H9 (cell line): Measurements from ENCODE around the gene OGDH. TPM values are rescaled to one million over a fixed set of nuclear protein-coding genes. Genes with fewer than 3 reads are reported as not detected.

Experiments used
- DNase-seq: peaks from one replicate; pipeline ENCODE4 v3.0.0-alpha.2; 2017
- H2AFZ ChIP-seq: one replicate; pipeline ENCODE4 v1.6.1; 2013; ENCODE audit warnings: mild to moderate bottlenecking, low read length, control low read depth, moderate library complexity
- H2AK5ac ChIP-seq: 2 replicates; pipeline ENCODE4 v1.6.1; 2013; ENCODE audit warnings: low read length, control low read depth, mixed read lengths; ENCODE audit not compliant: insufficient read length
- H2BK120ac ChIP-seq: one replicate; pipeline ENCODE4 v1.6.1; 2013; ENCODE audit warnings: low read depth, mild to moderate bottlenecking, low read length, control low read depth, inconsistent platforms; ENCODE audit not compliant: poor library complexity, severe bottlenecking
- H2BK12ac ChIP-seq: 2 replicates; pipeline ENCODE4 v1.6.1; 2013; ENCODE audit warnings: low read length, control low read depth, mixed read lengths, low read depth; ENCODE audit not compliant: insufficient read length
- H2BK15ac ChIP-seq: 2 replicates; pipeline ENCODE4 v1.6.1; 2013; ENCODE audit warnings: low read depth, low read length, control low read depth
- H2BK20ac ChIP-seq: one replicate; pipeline ENCODE4 v1.6.1; 2013; ENCODE audit warnings: low read depth, mild to moderate bottlenecking, low read length, control low read depth, inconsistent platforms; ENCODE audit not compliant: poor library complexity, severe bottlenecking
- H2BK5ac ChIP-seq: 2 replicates; pipeline ENCODE4 v1.6.1; 2013; ENCODE audit warnings: low read length, control low read depth, mixed read lengths; ENCODE audit not compliant: insufficient read length
- H3K14ac ChIP-seq: 2 replicates; pipeline ENCODE4 v1.6.1; 2013; ENCODE audit warnings: low read length, control low read depth; ENCODE audit not compliant: insufficient read depth
- H3K18ac ChIP-seq: 2 replicates; pipeline ENCODE4 v1.6.1; 2013; ENCODE audit warnings: low read depth, mild to moderate bottlenecking, mixed read lengths, low read length, control low read depth; ENCODE audit not compliant: insufficient read length
- H3K23ac ChIP-seq: 2 replicates; pipeline ENCODE4 v1.6.1; 2013; ENCODE audit warnings: low read length, control low read depth, mixed read lengths, low read depth; ENCODE audit not compliant: insufficient read length
- H3K23me2 ChIP-seq: 2 replicates; pipeline ENCODE4 v1.6.1; 2013; ENCODE audit warnings: low read depth, mild to moderate bottlenecking, mixed read lengths, low read length, control low read depth; ENCODE audit not compliant: insufficient read length, poor library complexity, severe bottlenecking
- H3K27ac ChIP-seq: 2 replicates; pipeline ENCODE4 v1.5.1; 2013; ENCODE audit warnings: low read length, control low read depth, mixed read lengths, low read depth; ENCODE audit not compliant: insufficient read length
- H3K27me3 ChIP-seq: 2 replicates; pipeline ENCODE4 v1.6.1; 2013; ENCODE audit warnings: low read length, control low read depth, inconsistent platforms; ENCODE audit not compliant: insufficient read depth
- H3K4ac ChIP-seq: 2 replicates; pipeline ENCODE4 v1.6.1; 2013; ENCODE audit warnings: low read depth, mild to moderate bottlenecking, control low read depth, inconsistent platforms, low read length, moderate library complexity
- H3K4me1 ChIP-seq: 2 replicates; pipeline ENCODE4 v1.6.1; 2013; ENCODE audit warnings: low read length, control low read depth, inconsistent platforms; ENCODE audit not compliant: insufficient read depth
- H3K4me2 ChIP-seq: 2 replicates; pipeline ENCODE4 v1.6.1; 2013; ENCODE audit warnings: low read length, control low read depth, mixed read lengths; ENCODE audit not compliant: insufficient read length, insufficient read depth
- H3K56ac ChIP-seq: 2 replicates; pipeline ENCODE4 v1.6.1; 2013; ENCODE audit warnings: low read depth, mild to moderate bottlenecking, mixed read lengths, low read length, control low read depth; ENCODE audit not compliant: insufficient read length
- H3K79me1 ChIP-seq: 2 replicates; pipeline ENCODE4 v1.6.1; 2013; ENCODE audit warnings: low read depth, mild to moderate bottlenecking, moderate library complexity, low read length, control low read depth, inconsistent platforms; ENCODE audit not compliant: insufficient read depth, poor library complexity, severe bottlenecking
- H3K79me2 ChIP-seq: 2 replicates; pipeline ENCODE4 v1.6.1; 2013; ENCODE audit warnings: low read length, control low read depth, inconsistent platforms; ENCODE audit not compliant: insufficient read depth
- H3K9ac ChIP-seq: 2 replicates; pipeline ENCODE4 v1.6.1; 2013; ENCODE audit warnings: low read length, control low read depth, mixed read lengths; ENCODE audit not compliant: insufficient read length; ENCODE audit errors: extremely low read depth
- H3K9me3 ChIP-seq: one replicate; pipeline ENCODE4 v1.6.1; 2013; ENCODE audit warnings: low read depth, low read length, inconsistent platforms; ENCODE audit not compliant: control insufficient read depth
- H3T11ph ChIP-seq: one replicate; pipeline ENCODE4 v1.6.1; 2013; ENCODE audit warnings: mild to moderate bottlenecking, low read length, control low read depth, inconsistent platforms
- H4K20me1 ChIP-seq: one replicate; pipeline ENCODE4 v1.6.1; 2013; ENCODE audit not compliant: control insufficient read depth, insufficient read length, insufficient read depth
- H4K5ac ChIP-seq: 2 replicates; pipeline ENCODE4 v1.6.1; 2013; ENCODE audit warnings: low read depth, mild to moderate bottlenecking, mixed read lengths, low read length, control low read depth; ENCODE audit not compliant: insufficient read length
- H4K8ac ChIP-seq: replicated peaks from 2 replicates; pipeline ENCODE4 v1.6.1; 2013; ENCODE audit warnings: low read length, control low read depth, mixed read lengths, low read depth; ENCODE audit not compliant: insufficient read length
- H4K91ac ChIP-seq: 2 replicates; pipeline ENCODE4 v1.6.1; 2013; ENCODE audit warnings: low read depth, mild to moderate bottlenecking, moderate library complexity, mixed read lengths, low read length, control low read depth; ENCODE audit not compliant: insufficient read length
- H3K27ac Mint-ChIP-seq, 3 experiments: 2 replicates in 2 of 3; 3 replicates in 1 of 3; pipeline ENCODE4 v1.8.0; 2020 to 2021; ENCODE audit warnings: mixed read lengths in 3 of 3, mild to moderate bottlenecking in 1 of 3, moderate library complexity in 1 of 3
- H3K27me3 Mint-ChIP-seq: 2 replicates; pipeline ENCODE4 v1.8.0; 2021; ENCODE audit warnings: low read depth, mild to moderate bottlenecking, moderate library complexity, mixed read lengths
- H3K36me3 Mint-ChIP-seq, 3 experiments: 2 replicates in 2 of 3; 3 replicates in 1 of 3; pipeline ENCODE4 v1.8.0; 2020 to 2021; ENCODE audit warnings: low read depth in 3 of 3, mixed read lengths in 3 of 3; ENCODE audit not compliant: insufficient read depth in 1 of 3
- H3K4me1 Mint-ChIP-seq, 2 experiments: 2 replicates each; pipeline ENCODE4 v1.8.0; 2020; ENCODE audit warnings: mixed read lengths in 2 of 2
- H3K4me3 Mint-ChIP-seq, 2 experiments: 2 replicates in 1 of 2; 3 replicates in 1 of 2; pipeline ENCODE4 v1.8.0; 2020 to 2021; ENCODE audit warnings: mild to moderate bottlenecking in 2 of 2, mixed read lengths in 2 of 2, moderate library complexity in 1 of 2
- H3K9me3 Mint-ChIP-seq, 2 experiments: 2 replicates in 1 of 2; 3 replicates in 1 of 2; pipeline ENCODE4 v1.8.0; 2020; ENCODE audit warnings: mild to moderate bottlenecking in 2 of 2, mixed read lengths in 2 of 2, moderate library complexity in 1 of 2
- WGBS: extraction: QIAGEN DNeasy Blood & Tissue Kit; methylation state at CpG from one replicate; pipeline ENCODE4 v1.1.7; 2013; ENCODE audit warnings: missing lambda C conversion rate, low lambda C conversion rate, mixed read lengths; ENCODE audit not compliant: insufficient read length; ENCODE audit errors: extremely low coverage; 5-methylcytosine and 5-hydroxymethylcytosine counted together
- total RNA-seq: library from RNA; stranded (reverse); gene quantifications from 2 replicates; pipeline ENCODE4 v1.2.1, GENCODE V29; 2021
- TF ChIP-seq, protein P1 (sequence below): fragments of 200-600 bp; sonication (generic); conservative IDR thresholded peaks from 3 replicates; pipeline ENCODE4 v1.8.0; 2021; ENCODE audit warnings: antibody characterized with exemption, mild to moderate bottlenecking

The OGDH gene
- total RNA-seq, 1 experiment from 2014 or later = 77.3 TPM

DNA sequence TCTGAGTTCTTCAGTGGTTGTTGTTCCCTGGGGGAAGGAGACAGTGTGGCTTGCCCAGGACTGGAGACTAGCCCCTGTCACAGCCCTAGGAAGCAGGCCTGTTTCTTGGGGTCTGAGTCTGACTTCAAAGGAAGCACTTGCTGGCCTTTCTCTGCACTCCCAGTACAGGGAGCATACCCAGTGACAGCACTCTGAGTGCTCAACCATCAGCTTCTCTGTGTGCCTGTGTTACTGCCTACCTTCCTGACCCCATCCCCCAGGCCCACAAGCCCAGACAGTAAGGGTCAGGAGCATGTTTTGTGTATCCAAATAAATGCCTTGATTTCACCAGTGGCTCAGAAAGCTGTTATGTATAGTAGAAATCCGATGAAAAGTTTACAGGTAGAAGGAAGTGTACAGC is 48.9 kb downstream of the OGDH start:
- Histone ChIP-seq H2BK5ac (no peak overlapping the region), H2BK120ac (no peak overlapping the region), H3K23me2 (no peaks in the 10 kb centered on the region), H2AFZ (no peak overlapping the region), H3K27ac (no peak overlapping the region), H3K4ac (no peak overlapping the region), H3K4me2 (no peak overlapping the region), H3K23ac (no peak overlapping the region), H3K9me3 (no peaks in the 10 kb centered on the region), H4K91ac (no peak overlapping the region), H3T11ph (no peak overlapping the region), H2BK12ac (no peak overlapping the region), H3K4me1 (no peaks in the 10 kb centered on the region), H2BK20ac (no peak overlapping the region), H3K56ac (no peak overlapping the region), H4K8ac (no peak overlapping the region), H2AK5ac (no peak overlapping the region), H4K5ac (no peak overlapping the region), H3K9ac (no peak overlapping the region), H2BK15ac (no peak overlapping the region), H3K27me3 (no peaks in the 10 kb centered on the region), H4K20me1 (no peaks in the 10 kb centered on the region), H3K79me1 (no peaks in the 10 kb centered on the region), H3K18ac (no peak overlapping the region), H3K79me2 (no peaks in the 10 kb centered on the region), H3K14ac (no peak overlapping the region)
- Mint-ChIP-seq H3K4me1 (no peaks in the 10 kb centered on the region), H3K27ac (no peak overlapping the region), H3K4me3 (no peak overlapping the region), H3K9me3 (peaks cover 8 to 12% of the 10 kb centered on the region in 2 experiments; a peak in 4 of 5 replicates), H3K27me3 (no peaks in the 10 kb centered on the region), H3K36me3 (peaks cover 27 to 51% (median 48%) of the 10 kb centered on the region in 3 experiments)
- no CpG with 5 or more reads among the region's 1 CpG for WGBS
- DNase-seq = no peak
- TF ChIP-seq, protein P1, sequence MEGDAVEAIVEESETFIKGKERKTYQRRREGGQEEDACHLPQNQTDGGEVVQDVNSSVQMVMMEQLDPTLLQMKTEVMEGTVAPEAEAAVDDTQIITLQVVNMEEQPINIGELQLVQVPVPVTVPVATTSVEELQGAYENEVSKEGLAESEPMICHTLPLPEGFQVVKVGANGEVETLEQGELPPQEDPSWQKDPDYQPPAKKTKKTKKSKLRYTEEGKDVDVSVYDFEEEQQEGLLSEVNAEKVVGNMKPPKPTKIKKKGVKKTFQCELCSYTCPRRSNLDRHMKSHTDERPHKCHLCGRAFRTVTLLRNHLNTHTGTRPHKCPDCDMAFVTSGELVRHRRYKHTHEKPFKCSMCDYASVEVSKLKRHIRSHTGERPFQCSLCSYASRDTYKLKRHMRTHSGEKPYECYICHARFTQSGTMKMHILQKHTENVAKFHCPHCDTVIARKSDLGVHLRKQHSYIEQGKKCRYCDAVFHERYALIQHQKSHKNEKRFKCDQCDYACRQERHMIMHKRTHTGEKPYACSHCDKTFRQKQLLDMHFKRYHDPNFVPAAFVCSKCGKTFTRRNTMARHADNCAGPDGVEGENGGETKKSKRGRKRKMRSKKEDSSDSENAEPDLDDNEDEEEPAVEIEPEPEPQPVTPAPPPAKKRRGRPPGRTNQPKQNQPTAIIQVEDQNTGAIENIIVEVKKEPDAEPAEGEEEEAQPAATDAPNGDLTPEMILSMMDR = no peak
